DMS153 (cell line): Measurements from ENCODE around the gene TGM1.

Experiments used
- DNase-seq: peaks from one replicate; lab custom pipeline; 2025; lab: John Stamatoyannopoulos, UW

Gene TGM1

GRCh38 chr14:24292118-24292807 lies 29.3 kb upstream of the TGM1 start:
- no peak for DNase-seq

- DNase-seq: no peak
Measured at GRCh38 chr14:24291446-24292117, 28.6 kb upstream of the TGM1 start.

GRCh38 chr14:24290746-24291145 lies 27.8 kb upstream of the TGM1 start:
- no peak for DNase-seq

GRCh38 chr14:24289649-24290280 lies 26.8 kb upstream of the TGM1 start:
- no peak for DNase-seq

GRCh38 chr14:24286996-24287395 lies 24.0 kb upstream of the TGM1 start:
- no peak for DNase-seq

- DNase-seq: no peak
Measured at GRCh38 chr14:24285351-24285750, 22.4 kb upstream of the TGM1 start.

GRCh38 chr14:24284501-24285035 lies 21.6 kb upstream of the TGM1 start:
- no peak for DNase-seq

GRCh38 chr14:24283796-24284460 lies 21.0 kb upstream of the TGM1 start:
- no peak for DNase-seq

GRCh38 chr14:24282736-24283135 lies 19.8 kb upstream of the TGM1 start:
- no peak for DNase-seq

GRCh38 chr14:24281636-24282035 lies 18.7 kb upstream of the TGM1 start:
- DNase-seq: no peak

GRCh38 chr14:24280797-24281460 lies 18.0 kb upstream of the TGM1 start:
- no peak for DNase-seq

GRCh38 chr14:24279301-24280186 lies 16.6 kb upstream of the TGM1 start:
- no peak for DNase-seq

- no peak for DNase-seq
Measured at GRCh38 chr14:24278424-24278823, 15.4 kb upstream of the TGM1 start.

GRCh38 chr14:24277606-24278321 lies 14.8 kb upstream of the TGM1 start:
- DNase-seq: no peak

- no peak for DNase-seq
Measured at GRCh38 chr14:24277071-24277470, 14.1 kb upstream of the TGM1 start.

GRCh38 chr14:24274101-24274543 lies 11.1 kb upstream of the TGM1 start:
- no peak for DNase-seq

- DNase-seq: no peak
Measured at GRCh38 chr14:24273422-24273998, 10.5 kb upstream of the TGM1 start.

- DNase-seq: no peak
Measured at GRCh38 chr14:24272467-24272866, 9.5 kb upstream of the TGM1 start.

- DNase-seq: no peak
Measured at GRCh38 chr14:24271834-24272263, 8.9 kb upstream of the TGM1 start.
